Stromal cell of bone marrow (primary cell): ENCODE results near the gene TNFSF18.

Experiments used
- DNase-seq: peaks from one replicate; pipeline ENCODE4 v3.0.0-alpha.2; 2012; ENCODE audit warnings: low read depth

The TNFSF18 gene

DNA sequence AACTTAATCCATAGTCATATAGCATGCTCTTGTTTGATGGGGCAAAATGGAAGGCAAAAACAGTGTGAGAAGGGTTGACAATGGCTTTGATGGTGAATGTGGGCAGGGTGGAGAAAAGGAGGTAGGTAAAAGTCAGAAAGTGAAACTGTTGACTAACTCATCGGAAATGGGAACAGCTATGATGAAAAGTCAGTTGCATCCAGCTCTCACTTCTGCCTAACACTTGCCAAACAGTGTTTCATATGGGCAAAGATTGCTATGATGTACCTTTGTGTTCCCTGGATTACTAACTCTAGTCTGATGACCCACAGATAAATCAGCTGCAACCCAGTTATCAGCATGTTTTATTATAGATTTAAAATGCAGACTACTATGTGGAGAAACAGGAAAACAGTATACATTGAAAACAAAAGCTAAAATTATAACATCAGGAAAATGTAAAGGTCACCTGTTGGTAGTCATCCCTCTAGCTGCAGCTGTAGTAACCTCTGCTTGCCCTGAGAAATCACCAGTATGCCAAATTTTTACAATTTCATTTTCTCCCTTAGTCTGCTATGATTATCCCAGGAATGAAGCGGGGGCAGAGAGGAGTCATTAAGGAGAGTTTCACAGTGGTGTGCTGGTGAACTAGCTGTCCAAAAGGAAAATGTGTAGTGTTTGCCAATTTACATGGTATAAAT, 11.7 kb downstream of the TNFSF18 start:
- DNase-seq = no peak

DNA sequence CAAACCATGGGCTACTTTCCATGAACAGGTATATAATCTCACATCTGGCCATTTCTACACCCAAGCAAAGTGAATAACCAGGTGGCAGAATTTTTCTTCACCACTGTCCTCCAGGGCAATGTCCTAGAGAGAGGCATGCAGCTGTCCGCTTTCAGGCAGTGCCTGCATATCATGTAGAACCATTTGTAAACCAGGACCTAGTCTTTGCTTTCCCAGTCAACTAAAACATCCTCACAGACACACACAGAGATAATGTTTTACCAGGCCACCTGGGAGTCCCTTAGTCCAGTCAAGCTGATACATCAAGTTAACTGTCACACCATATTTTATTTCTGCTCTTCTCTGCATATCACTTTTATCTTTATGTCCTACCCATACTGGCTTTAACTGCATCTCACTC, 26.2 kb downstream of the TNFSF18 start:
- DNase-seq = no peak

DNA sequence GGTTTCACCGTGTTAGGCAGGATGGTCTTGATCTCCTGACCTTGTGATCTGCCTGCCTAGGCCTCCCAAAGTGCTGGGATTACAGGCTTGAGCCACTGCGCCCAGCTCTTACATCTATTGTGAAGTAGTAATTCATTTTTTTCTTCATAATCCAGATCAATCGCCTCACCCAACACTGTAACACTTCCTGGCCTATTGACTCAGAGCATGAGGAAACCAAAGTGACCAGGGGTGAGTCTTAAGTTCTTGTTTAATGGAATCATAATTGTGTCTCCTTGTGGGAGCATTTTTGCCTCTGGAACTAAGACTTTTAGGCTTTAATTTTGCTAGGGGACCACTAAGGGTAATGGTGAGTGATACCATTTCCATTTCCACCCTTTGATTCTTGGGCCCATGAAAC, 27.4 kb downstream of the TNFSF18 start:
- DNase-seq = no peak

DNA sequence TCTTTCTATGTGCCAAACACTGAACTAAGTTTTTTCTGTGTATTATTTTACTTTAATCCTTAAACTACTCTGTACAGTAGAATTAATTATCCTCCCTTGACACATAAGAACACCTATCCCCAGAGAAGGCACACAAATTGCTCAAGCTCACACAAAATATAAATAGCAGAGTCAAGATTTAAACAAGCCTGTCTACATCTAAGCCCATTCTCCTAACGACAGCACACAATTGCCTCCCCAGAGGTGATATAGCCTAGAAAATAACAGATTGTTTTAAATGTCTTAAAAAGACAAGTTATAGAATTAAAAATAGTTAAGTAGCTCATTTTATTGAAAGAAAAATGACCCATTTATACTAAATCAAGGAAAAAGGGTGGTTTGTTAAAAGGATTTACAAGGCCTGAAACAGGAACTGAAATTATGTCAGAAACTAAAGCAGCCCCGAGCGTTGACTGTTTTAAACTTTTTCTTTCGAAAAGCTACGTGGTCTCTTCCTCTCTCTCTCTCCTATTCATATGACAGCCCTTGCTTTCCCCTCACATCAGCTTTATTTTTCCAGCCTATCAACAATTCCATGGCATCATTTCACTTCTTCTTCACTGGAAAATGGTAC, 30.5 kb downstream of the TNFSF18 start:
- DNase-seq = no peak

DNA sequence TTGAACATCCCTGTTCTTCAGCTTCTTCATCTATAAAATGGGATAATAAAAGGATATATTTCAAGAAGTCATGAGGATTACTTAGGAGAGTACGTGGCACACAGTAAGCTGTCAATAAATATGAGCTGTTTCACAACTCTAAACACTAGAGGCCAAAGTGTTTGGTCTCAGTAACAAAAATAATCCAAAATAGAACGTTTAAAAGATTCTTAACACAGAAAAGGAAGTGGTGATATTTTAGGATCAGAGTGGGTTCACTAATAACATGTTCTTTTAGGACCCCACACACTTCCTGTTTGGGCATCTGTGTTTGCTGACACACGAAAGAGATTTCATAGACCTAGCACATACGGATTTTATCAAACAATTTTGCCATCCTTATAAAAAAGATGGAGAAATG, 32.9 kb downstream of the TNFSF18 start:
- DNase-seq = no peak

DNA sequence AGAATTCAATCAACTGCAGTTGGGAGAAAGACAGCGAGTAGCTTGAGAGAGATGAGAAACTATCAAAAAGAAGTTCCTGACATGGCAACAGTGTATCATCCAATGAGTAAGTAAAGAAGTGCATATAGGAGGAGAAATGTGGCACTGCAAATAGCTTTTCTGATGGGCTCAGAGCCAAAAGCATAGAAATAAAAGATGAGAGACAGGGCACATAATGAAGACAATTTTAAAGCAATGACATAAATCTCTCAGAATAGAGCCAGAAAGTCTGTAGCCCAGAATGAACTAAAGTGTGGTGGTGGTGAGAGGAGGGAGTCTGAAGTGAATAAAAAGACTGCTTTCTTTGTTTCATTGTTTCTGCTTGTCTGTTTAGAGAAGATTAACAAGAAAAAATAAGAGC, 34.3 kb downstream of the TNFSF18 start:
- no peak for DNase-seq

DNA sequence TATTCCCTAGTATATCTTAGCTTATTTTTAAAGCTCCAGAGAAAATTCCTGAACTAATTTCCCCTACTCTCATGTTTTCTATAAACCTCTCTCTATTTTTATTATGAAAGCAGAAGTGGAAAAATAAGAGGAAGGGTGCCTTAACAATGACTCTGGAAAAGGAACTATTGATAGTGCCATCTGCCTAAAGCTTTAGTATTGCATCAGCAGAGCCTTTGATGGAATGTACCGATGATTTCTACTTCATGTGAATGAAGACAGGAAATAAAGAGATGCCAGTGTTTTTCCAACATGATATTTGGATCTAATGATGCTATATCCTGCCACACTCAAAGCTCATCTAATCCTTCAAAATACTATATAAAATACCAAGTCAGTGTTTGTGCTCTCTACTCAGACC, 35.1 kb downstream of the TNFSF18 start:
- no peak for DNase-seq

DNA sequence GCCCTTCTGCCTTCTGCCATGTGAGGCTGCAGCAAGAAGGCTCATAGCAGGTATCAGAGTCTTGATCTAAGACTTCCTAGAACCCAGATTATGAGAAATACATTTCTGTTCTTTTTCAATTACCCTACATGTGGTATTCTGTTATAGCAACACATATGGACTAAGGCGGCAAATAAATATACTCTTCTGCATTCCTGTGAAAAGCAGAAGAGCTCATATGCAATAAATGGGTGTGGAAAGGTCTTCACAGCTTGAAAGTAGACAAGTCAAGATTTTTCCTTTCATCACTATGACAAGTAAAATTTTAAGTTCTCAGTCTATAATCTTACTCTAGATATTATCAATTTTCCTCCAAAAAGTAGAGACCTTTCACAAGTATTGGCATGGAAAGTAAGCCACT, 36.6 kb downstream of the TNFSF18 start:
- DNase-seq = no peak

DNA sequence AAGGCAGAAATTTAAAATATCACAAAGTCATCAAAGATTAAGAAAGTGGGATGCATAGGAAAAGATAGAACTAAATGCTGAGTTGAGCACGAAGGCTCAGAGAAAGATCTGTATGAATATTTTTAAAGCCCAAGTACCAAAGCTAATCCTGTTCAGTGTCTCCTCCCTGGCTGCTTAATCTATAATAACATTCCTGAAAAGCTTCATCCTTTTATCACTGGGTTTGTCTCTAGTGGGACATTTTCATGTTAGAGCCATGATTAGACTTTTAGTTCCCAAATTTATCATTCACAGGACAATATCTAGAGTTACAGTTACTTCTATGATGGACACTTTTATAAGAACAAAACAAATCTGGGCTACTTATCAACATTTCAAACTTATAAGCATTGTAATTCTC, 38.6 kb downstream of the TNFSF18 start:
- no peak for DNase-seq

DNA sequence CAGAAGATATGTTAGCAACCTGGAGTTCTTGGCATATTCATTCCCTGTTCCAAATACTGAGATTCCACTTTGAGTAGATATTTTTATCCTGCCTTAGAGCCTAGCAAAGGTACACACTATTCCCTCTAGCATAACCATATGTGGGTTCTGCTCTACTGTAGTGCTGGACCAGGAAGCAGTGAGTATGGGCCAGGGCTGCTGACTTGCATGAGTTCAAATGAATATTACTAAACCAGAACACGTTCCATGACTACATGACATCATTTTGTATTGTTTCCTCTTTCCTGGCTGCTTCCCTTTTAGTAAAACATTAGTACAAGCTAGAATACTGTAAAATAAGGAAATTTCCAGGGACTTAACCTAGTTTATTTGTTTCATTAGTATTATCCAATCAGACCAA, 41.1 kb downstream of the TNFSF18 start:
- no peak for DNase-seq

DNA sequence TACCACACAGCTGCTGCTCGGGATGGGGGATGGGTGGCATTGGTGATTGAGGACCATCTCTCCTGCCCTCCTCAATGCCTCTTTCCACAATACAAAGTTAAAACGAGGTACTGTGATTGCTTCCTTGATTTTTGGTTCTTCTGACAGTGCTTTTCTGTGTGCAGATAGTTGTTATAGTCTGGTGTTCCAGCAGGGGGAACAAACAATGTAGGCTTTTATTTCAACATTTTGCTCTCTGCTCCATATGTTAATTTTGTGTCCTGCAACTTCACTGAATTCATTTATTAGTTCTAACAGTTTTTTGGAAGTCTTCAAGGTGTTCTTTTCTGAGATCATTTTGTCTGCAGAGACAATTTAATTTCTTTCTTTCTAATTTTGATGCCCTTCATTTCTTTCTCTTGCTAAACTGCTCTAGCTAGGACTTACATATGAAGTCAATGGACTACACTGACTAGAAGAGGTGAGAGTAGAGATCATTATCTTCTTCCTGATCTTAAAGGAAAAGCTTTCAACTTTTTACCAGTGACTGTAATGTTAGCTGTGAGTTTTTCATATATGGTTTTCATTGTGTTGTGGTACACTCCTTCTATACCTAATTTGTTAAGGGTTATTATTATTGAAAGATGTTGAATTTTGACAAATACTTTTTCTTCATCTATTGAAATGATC, 45.4 kb downstream of the TNFSF18 start:
- no peak for DNase-seq

DNA sequence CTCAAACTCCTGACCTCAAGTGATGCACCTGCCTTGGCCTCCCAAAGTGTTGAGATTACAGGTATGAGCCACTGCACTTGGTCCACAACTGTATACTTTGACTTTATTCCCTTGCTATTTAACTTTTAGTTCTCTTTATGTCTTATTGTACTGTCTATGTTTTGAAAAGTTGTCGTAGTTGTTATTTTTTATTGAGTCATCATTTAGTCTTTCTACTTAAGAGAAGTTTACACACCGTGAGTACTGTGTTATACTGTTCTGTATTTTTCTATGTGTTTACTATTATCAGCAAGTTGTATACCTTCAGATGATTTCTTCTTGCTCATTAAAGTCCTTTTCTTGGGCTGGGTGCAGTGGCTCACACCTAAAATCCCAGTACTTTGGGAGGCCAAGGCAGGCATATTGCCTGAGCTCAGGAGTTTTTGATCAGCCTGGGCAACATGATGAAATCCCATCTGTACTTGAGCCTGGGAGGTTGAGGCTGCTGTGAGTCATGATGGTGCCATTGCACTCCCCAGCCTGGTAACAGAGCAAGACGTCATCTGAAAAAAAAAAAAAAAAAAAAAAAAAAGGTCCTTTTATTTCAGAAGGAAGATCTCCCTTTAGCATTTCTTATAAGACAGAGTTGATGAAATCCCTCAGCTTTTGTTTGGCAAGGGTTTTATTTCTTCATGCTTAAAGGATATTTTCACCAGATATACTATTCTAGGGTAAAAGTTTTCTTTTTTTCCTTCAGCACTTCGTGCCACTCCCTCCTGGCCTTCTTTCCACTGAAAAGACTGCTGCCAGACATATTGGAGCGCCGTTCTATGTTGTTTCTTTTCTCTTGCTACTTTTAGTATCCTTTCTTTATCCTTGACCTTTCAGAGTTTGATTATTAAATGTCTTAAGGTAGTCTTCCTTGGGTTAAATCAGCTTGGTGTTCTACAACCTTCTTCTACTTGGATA, 47.6 kb downstream of the TNFSF18 start:
- DNase-seq = peak; percentile 58

DNA sequence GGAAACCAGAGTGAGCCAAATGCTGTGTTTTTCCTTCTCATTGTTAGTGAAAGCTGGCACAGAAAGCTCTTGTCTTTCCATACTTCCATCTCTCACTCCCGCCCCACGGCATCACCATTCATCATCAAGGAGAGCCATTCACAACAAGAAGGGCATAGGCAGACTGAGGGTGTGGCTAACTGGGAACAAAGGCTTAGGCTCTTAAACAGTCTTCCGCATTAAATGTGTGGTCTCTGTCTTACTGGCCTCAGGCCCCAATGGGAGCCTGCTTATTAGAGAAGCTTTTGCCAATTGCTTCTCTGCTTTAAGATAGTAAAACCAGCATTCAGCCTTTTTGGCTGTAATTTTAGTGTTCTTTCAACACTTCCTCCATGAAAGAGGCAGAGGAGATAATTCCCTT, 51.4 kb downstream of the TNFSF18 start:
- no peak for DNase-seq

DNA sequence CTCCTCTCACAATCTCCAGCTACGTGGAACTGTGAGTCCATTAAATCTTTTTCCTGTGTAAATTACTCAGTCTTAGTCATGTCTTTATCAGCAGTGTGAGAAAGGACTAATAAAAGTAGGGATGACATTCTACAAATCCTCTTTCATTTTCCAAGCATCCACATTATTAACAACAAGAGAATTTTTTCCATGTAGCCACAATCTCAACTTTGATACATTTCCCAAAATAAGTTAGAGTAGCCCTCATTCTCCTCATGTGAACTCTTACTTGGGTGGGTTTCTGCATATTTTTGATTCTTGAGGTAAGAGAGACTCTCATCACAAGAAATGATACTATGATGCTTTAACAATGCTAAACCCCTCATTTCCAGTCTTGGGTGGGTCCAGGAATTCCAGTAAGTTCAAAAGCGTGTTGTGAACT, 52.8 kb downstream of the TNFSF18 start:
- no peak for DNase-seq

DNA sequence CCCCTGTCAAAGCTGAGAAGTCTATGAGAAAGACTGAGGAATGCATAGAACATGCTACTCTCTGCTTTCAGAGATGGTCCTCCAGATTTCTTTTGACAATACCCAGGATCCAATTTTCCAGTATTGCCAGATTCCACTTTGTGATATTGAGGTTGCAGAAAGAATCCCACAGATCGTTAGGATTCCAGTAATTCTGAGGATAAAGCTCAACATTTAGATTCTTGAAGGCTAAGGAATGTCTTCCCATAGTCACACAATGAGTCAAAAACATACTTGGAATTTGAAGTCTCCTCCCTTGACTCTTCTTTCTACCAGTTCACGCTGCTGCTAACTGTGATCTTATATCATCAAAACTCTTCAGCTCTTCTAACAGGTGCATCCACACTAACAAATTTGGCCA, 57.1 kb downstream of the TNFSF18 start:
- no peak for DNase-seq

DNA sequence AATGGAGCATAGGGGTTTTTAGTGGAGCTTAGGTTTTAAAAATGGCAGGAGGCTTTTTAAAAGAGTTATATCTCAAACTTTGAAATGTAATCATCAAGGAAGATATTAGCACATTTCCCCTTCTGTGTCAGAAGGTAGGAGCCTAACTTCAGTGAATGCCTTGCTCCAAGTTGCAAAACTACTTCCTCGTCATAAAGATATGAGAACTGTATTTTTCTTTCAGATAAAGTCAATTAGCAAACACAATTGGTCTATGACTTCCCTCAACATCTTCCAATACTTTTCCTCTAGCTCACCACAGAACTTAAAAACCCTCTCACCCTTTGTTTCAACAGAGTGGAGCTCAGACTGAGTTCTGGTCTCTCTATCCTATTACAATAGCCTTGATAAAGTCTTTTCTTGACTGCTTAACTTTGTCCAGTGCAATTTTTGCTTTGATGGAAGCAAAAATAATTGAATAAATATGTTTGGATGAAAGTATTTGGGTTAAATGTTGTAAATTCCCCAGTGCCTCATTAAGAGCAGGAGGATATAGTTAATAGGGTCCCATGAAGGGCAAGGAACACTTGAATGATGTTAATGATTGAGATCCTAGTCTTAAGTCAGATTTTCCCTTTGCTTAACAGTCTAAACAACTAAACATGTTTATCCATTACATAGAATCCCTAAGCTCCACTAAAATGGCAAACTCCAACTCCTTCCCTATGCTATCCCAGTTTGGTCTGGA, 58.9 kb downstream of the TNFSF18 start:
- DNase-seq = no peak

DNA sequence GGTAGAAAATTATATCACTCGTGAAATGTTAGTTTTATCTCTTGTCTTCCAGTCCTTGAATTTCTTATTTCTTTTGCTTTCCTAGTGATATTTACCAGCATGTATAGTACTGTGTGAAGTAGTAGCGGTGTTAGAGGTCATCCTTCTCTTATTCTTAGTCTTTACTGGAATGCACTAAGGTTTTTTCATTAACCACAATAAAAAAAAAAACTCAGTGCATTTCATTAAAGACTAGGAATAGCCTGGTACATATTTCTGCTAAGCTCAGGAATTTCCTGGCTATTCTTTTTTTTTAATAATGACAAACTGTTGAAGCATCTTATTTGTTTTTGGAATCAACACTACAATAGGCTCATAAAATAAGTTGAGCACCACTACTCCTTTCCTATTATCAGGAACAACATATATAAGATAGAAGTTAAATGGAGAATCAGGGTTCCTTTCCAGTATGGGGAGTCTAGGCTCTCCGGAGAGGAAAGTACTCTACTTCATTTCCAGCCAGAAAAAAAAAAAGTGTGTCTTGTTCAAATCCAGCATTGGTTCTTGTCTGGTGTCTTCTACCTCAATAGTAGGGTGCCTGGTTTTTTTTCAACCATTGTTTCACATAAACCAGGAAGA, 60.0 kb downstream of the TNFSF18 start:
- no peak for DNase-seq
